HepG2 (cell line): ENCODE data around the gene TK1. TPM values are rescaled to one million over a fixed set of nuclear protein-coding genes. Genes with fewer than 3 reads are reported as not detected.

ENCODE experiments used
- ATAC-seq: fragments of 200-7000 bp; cut with Tn5 transposase; 3 replicates; pipeline ENCODE4 v1.9.1; 2020; ENCODE audit warnings: mild to moderate bottlenecking, moderate library complexity
- BruUV-seq: library from RNA; stranded (reverse); fragments of 400-500 nt; replicated peaks from 2 replicates; lab custom pipeline; 2021; lab: Mats Ljungman, UMichigan
- CTCF ChIA-PET: fragments of 300-600 bp; formaldehyde crosslinking; extraction: SDS; loops from one replicate; lab custom pipeline; 2021; ENCODE audit warnings: low total read pairs, inconsistent platforms, low intra/inter-chr PET ratio; lab: Yijun Ruan, JAX
- POLR2A ChIA-PET: fragments of 350-600 bp; sonication (Branson Sonifier 250); formaldehyde crosslinking; loops from one replicate; lab custom pipeline; 2020; ENCODE audit warnings: antibody characterized with exemption, inconsistent platforms; lab: Yijun Ruan, JAX
- DNase-seq: peaks from one replicate; pipeline ENCODE4 v3.0.0-alpha.2; 2015; ENCODE audit warnings: low spot score
- FAIRE-seq: peaks from 3 replicates; lab custom pipeline; 2011; peaks lifted over from hg19 to GRCh38; lab: Jason Lieb, UNC
- H2AFZ ChIP-seq: one replicate; pipeline ENCODE4 v1.6.1; 2011; ENCODE audit warnings: low read length, inconsistent platforms
- H3K27ac ChIP-seq: fragments of 300-600 bp; 3 replicates; pipeline ENCODE4 v1.8.0; 2011; ENCODE audit warnings: mixed run types, mild to moderate bottlenecking, mixed read lengths, low read length, inconsistent platforms; ENCODE audit not compliant: insufficient read depth; ENCODE audit errors: extremely low read length
- H3K27me3 ChIP-seq, 2 experiments: fragments of 200-600 bp in 1 of 2; 2 replicates in 1 of 2; 3 replicates in 1 of 2; pipeline versions ENCODE4 v1.6.0 to v1.8.0; 2011; ENCODE audit warnings: low read length in 2 of 2, mild to moderate bottlenecking in 2 of 2, moderate library complexity in 2 of 2, inconsistent platforms in 1 of 2; ENCODE audit not compliant: insufficient read depth in 2 of 2, control insufficient read depth in 1 of 2
- H3K36me3 ChIP-seq, 2 experiments: fragments of 200-600 bp in 1 of 2; replicated peaks in 1 of 2; 2 replicates in 1 of 2; 3 replicates in 1 of 2; pipeline versions ENCODE4 v1.5.1 to v1.8.0; 2011; ENCODE audit warnings: low read length in 2 of 2, inconsistent platforms in 1 of 2; ENCODE audit not compliant: insufficient read depth in 2 of 2, control insufficient read depth in 1 of 2
- H3K4me1 ChIP-seq: 2 replicates; pipeline ENCODE4 v1.5.1; 2012; ENCODE audit warnings: low read length, inconsistent platforms; ENCODE audit not compliant: insufficient read depth
- H3K4me2 ChIP-seq: 2 replicates; pipeline ENCODE4 v1.6.0; 2011; ENCODE audit warnings: low read depth, low read length, inconsistent platforms
- H3K4me3 ChIP-seq, 3 experiments: fragments of 200-600 bp in 1 of 3; sonication (generic), shearing (Covaris generic) in 1 of 3; replicated peaks in 1 of 3; 2 replicates each; pipeline ENCODE4 v1.5.1; 2011 to 2016; ENCODE audit warnings: low read length in 3 of 3, inconsistent platforms in 2 of 3, low read depth in 2 of 3, mild to moderate bottlenecking in 2 of 3, control low read depth in 1 of 3, mixed read lengths in 1 of 3; ENCODE audit not compliant: insufficient read depth in 1 of 3
- H3K79me2 ChIP-seq: one replicate; pipeline ENCODE4 v1.6.1; 2011; ENCODE audit warnings: low read length, inconsistent platforms; ENCODE audit not compliant: insufficient read depth
- H3K9ac ChIP-seq: 2 replicates; pipeline ENCODE4 v1.6.0; 2011; ENCODE audit warnings: mild to moderate bottlenecking, low read depth, low read length, inconsistent platforms; ENCODE audit not compliant: insufficient read depth
- H3K9me3 ChIP-seq: 2 replicates; pipeline ENCODE4 v1.5.1; 2012; ENCODE audit warnings: mild to moderate bottlenecking, low read length
- H4K20me1 ChIP-seq: 2 replicates; pipeline ENCODE4 v1.6.0; 2011; ENCODE audit warnings: inconsistent platforms, mild to moderate bottlenecking, low read length, moderate library complexity; ENCODE audit not compliant: insufficient read depth
- ARID4A ChIP-seq: sonication (generic); formaldehyde crosslinking; IDR thresholded peaks from 2 replicates; pipeline ENCODE4 v1.5.0; 2020; ENCODE audit warnings: mild to moderate bottlenecking, missing genetic modification reagents, borderline replicate concordance
- SIX1 ChIP-seq: sonication (generic); formaldehyde crosslinking; IDR thresholded peaks from 2 replicates; pipeline ENCODE4 v1.4.0; 2020; ENCODE audit warnings: missing genetic modification reagents, borderline replicate concordance
- SIX4 ChIP-seq: sonication (generic); formaldehyde crosslinking; IDR thresholded peaks from 2 replicates; pipeline ENCODE4 v1.4.0; 2020; ENCODE audit warnings: missing genetic modification reagents
- ZNF883 ChIP-seq: sonication (generic); formaldehyde crosslinking; IDR thresholded peaks from 2 replicates; pipeline ENCODE4 v1.5.1; 2020; ENCODE audit warnings: mild to moderate bottlenecking, missing genetic modification reagents; ENCODE audit errors: not compliant biosample characterization
- WGBS: methylation state at CpG from one replicate; pipeline ENCODE4 v1.1.6; 2017; ENCODE audit warnings: low lambda C conversion rate; 5-methylcytosine and 5-hydroxymethylcytosine counted together
- in situ Hi-C: cut with HindIII; loops from 2 replicates; pipeline ENCODE4 v1.10.0; 2017; ENCODE audit warnings: low pct_unique_long_range_greater_than_20kb; ENCODE audit not compliant: extremely low pct_ligation_motif_present
- intact Hi-C: fragments of 100-400 bp; cut with micrococcal nuclease; formaldehyde crosslinking; loops from one replicate; pipeline ENCODE4 v1.10.0; 2022; ENCODE audit not compliant: unreplicated experiment
- polyA plus RNA-seq, 8 experiments: library from polyadenylated mRNA; depleted of rRNA in 3 of 8; stranded (reverse) in 7 of 8; unstranded in 1 of 8; fragments of >200 nt; fragmentation: Illumina TruSeq in 4 of 8; extraction: Trizol in 4 of 8; gene quantifications; 2 replicates each; pipeline versions ENCODE4 v1.2.1 to v1.2.3, GENCODE V29; 2011 to 2016; ENCODE audit warnings: low read depth in 4 of 8, missing spikeins in 1 of 8, mixed read lengths in 1 of 8; ENCODE audit not compliant: insufficient read depth in 1 of 8
- total RNA-seq, 5 experiments: library from RNA; depleted of rRNA; stranded (reverse); fragments of >200 nt; fragmentation: Illumina TruSeq; extraction: Trizol; gene quantifications; 2 replicates each; pipeline ENCODE4 v1.2.3, GENCODE V29; 2016; ENCODE audit warnings: low read depth in 1 of 5

Gene TK1
- total and polyA plus RNA-seq, 2 of the 13 experiments (the other 11 are each of a cell fraction or from before 2014, with no cell fraction given): 45.0 to 96.0 TPM

GRCh38 chr17:78219396-78220150 lies 32.7 kb upstream of the TK1 start:
- peaks cover 18% of the 10 kb centered on the region for H3K4me1 ChIP-seq
- DNase-seq (no peak), FAIRE-seq (no peak), ATAC-seq (0 out of 3 replicates have a peak, but pooled peaks have one; percentile 17)
- H3K9me3 ChIP-seq: no peaks in the 10 kb centered on the region
- no peak overlapping the region for H3K27ac ChIP-seq
- H3K79me2 ChIP-seq: peaks cover 22% of the 10 kb centered on the region
- H3K4me3 ChIP-seq: no peak overlapping the region
- ChIA-PET CTCF (no interaction called here), POLR2A (interaction anchor here (0.5 kb wide), 1 partner anchor 19 kb away, joined by 3 read pairs; no protein-coding TSS in a partner anchor)
- H4K20me1 ChIP-seq: no peaks in the 10 kb centered on the region
- in situ Hi-C loops: no loop called here
- no peak overlapping the region for H3K4me2 ChIP-seq
- WGBS: 96% methylated on average over 11 of the region's 11 CpGs
- peaks cover 32 to 50% of the 10 kb centered on the region in 2 experiments for H3K36me3 ChIP-seq
- intact Hi-C loops: no loop called here
- H3K27me3 ChIP-seq: no peaks in the 10 kb centered on the region
- no peak for TF ChIP-seq ARID4A (CRISPR knock-in tag)
- TF ChIP-seq SIX1 (CRISPR knock-in tag): peak; percentile 15; the same call in 1 of the 2 replicates
- TF ChIP-seq ZNF883 (CRISPR knock-in tag): no peak
- TF ChIP-seq SIX4 (CRISPR knock-in tag): 0 out of 2 replicates have a peak, but pooled peaks have one; percentile 23
- peak overlapping the region; percentile 17; the same call in 1 of the 2 replicates for H3K9ac ChIP-seq
- BruUV-seq: no TSS peak
- H2AFZ ChIP-seq: no peak overlapping the region
